PFSK-1 (cell line): ENCODE data around the gene FAM13A.

Experiments
- FOXP2 ChIP-seq: optimal IDR thresholded peaks from 2 replicates; pipeline ENCODE3; 2011; ENCODE audit warnings: borderline replicate concordance, control low read depth, inconsistent platforms; ENCODE audit not compliant: insufficient read depth; ENCODE audit errors: extremely low read length, extremely low read depth
- POLR2AphosphoS5 ChIP-seq: IDR thresholded peaks from 2 replicates; pipeline ENCODE4 v1.6.1; 2012; ENCODE audit warnings: low read depth, mild to moderate bottlenecking, control low read depth, low read length, moderate library complexity
- SIN3A ChIP-seq: IDR thresholded peaks from 2 replicates; pipeline ENCODE4 v1.6.1; 2012; ENCODE audit warnings: mild to moderate bottlenecking, low read length, moderate library complexity, borderline replicate concordance; ENCODE audit not compliant: insufficient read depth
- TAF1 ChIP-seq: IDR thresholded peaks from 2 replicates; pipeline ENCODE4 v1.6.1; 2012; ENCODE audit warnings: low read length, control low read depth, borderline replicate concordance; ENCODE audit not compliant: insufficient read depth
- TF ChIP-seq, protein P1 (sequence below), 2 experiments: IDR thresholded peaks; 2 replicates each; pipeline versions ENCODE4 v1.6.1 to v1.8.0; 2011 to 2012; ENCODE audit warnings: low read depth in 2 of 2, low read length in 2 of 2, control low read depth in 1 of 2, inconsistent platforms in 1 of 2, mild to moderate bottlenecking in 1 of 2, moderate library complexity in 1 of 2; ENCODE audit not compliant: insufficient read depth in 1 of 2

FAM13A gene

DNA sequence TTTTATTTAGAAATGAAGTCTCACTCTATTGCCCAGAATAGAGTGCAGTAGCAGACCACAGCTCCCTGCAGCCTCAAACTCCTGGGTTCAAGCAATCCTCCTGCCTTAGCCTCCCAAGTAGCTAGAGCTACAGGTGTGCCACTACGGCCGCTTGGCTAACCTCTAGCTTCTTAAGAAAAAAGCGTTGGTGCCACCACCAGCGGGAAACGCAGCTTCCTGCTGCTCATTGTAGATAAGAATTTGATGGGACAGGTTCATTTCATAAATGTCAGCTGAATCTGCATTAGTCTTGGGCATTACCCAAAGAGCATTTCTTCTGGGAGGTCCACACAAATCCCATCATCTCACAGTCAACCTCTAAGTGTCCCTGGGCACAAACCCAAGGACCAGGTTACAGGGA is 326.2 kb downstream of the FAM13A start:
- TF ChIP-seq FOXP2 = no peak
- no peak for TF ChIP-seq POLR2AphosphoS5
- TF ChIP-seq TAF1 = no peak
- TF ChIP-seq, protein P1, sequence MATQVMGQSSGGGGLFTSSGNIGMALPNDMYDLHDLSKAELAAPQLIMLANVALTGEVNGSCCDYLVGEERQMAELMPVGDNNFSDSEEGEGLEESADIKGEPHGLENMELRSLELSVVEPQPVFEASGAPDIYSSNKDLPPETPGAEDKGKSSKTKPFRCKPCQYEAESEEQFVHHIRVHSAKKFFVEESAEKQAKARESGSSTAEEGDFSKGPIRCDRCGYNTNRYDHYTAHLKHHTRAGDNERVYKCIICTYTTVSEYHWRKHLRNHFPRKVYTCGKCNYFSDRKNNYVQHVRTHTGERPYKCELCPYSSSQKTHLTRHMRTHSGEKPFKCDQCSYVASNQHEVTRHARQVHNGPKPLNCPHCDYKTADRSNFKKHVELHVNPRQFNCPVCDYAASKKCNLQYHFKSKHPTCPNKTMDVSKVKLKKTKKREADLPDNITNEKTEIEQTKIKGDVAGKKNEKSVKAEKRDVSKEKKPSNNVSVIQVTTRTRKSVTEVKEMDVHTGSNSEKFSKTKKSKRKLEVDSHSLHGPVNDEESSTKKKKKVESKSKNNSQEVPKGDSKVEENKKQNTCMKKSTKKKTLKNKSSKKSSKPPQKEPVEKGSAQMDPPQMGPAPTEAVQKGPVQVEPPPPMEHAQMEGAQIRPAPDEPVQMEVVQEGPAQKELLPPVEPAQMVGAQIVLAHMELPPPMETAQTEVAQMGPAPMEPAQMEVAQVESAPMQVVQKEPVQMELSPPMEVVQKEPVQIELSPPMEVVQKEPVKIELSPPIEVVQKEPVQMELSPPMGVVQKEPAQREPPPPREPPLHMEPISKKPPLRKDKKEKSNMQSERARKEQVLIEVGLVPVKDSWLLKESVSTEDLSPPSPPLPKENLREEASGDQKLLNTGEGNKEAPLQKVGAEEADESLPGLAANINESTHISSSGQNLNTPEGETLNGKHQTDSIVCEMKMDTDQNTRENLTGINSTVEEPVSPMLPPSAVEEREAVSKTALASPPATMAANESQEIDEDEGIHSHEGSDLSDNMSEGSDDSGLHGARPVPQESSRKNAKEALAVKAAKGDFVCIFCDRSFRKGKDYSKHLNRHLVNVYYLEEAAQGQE (IDR thresholded peaks at IDR 0.05; ENCODE audit: insufficient read depth in 1 of 2, low read depth in 2 of 2, low read length in 2 of 2) = no peak
- TF ChIP-seq SIN3A = no peak

DNA sequence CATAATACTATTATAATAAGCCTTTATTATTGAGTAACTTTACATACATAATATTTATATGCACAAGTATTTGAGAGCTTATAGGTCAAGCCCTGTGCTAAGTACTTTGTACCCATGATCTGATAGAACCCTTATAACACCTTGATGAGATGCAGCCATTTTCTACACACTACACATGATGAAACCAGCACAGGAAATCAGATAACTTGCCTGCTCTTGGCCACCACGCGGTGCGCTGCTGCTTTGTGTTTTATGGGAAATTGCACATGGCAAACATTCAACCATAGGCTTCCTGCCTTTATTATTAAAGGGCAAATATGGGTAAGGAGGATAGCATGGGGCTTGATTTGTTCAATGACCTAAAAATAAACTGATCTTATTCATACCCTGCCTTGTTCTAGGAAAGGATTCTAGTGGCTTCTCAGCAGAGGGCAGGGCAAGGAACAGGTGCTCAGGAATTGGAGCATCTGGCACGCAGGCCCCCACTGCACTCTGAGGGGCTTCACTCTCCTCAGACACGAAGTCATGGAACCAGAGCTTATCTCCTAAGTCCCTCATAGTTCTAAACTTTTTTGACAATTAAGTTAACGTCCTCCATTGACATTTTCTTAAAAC is 327.7 kb downstream of the FAM13A start:
- no peak for TF ChIP-seq POLR2AphosphoS5
- no peak for TF ChIP-seq SIN3A
- TF ChIP-seq, protein P1 (IDR thresholded peaks at IDR 0.05; ENCODE audit: insufficient read depth in 1 of 2, low read depth in 2 of 2, low read length in 2 of 2) = no peak
- no peak for TF ChIP-seq TAF1
- TF ChIP-seq FOXP2 = no peak

DNA sequence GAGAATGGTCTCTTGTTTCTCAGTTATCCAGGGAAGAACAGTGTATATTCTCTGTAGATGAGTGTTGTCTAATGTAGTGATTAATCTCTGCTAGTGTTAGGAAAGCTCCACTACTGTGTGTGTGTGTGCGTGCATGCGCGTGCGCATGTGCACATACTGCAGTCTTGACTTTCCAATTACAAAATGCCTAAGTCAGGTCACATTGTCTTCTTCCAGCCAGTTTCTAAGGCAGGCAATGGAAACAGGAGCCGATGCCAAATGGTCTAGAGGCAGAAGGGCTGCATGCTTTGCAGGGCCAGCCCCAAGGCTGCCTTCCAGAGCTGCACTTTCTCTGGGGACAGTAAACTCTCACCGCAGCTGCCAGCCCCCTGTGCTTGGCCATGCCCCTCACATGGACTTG is 328.8 kb downstream of the FAM13A start:
- TF ChIP-seq SIN3A = no peak

DNA sequence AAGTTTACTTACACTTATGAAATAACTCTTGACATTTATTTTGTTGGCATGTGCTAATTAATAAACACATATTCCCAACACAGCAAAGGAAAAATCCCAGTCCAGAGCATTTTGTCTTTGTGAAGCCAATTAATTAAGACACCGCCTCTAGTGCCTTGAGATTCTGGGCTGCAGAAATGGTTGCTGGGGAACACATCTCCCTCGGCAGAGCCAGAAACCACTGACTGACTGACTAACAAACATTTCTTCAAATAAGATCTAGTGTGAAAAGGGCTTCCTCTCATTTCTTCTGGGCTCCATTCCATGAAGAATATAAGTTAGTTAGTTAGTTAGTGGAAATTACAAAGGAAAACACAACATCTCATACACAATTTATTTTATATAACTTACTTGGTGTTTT is 331.0 kb downstream of the FAM13A start:
- TF ChIP-seq, protein P1 (IDR thresholded peaks at IDR 0.05; ENCODE audit: insufficient read depth in 1 of 2, low read depth in 2 of 2, low read length in 2 of 2) = no peak
- TF ChIP-seq POLR2AphosphoS5 (no peak), FOXP2 (no peak), SIN3A (no peak), TAF1 (no peak)

DNA sequence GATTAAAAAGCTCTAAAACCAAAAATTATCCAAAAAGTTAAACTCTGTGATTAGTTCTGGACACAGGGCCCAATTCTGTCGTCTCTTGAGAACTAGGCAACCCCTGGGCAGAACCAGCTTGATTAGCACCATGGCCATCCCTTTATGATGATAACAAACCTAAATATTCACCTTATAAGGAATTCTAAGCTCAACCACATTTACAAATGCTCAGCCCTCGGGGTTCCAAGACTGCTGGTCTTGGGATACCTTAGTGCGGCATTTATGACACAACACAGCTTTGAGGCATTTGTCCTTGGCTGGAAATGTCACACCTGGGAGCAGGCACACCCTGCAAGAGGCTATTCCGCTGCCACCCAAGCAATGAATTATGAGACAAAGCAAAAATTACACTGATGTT is 331.8 kb downstream of the FAM13A start:
- TF ChIP-seq, protein P1 (IDR thresholded peaks at IDR 0.05; ENCODE audit: insufficient read depth in 1 of 2, low read depth in 2 of 2, low read length in 2 of 2) = no peak
- TF ChIP-seq TAF1 (no peak), SIN3A (no peak), POLR2AphosphoS5 (no peak), FOXP2 (no peak)
